Esophagus squamous epithelium (tissue), 5 donors: ENCODE measurements around the gene MDFIC2. TPM values are rescaled to one million over a fixed set of nuclear protein-coding genes. Genes with fewer than 3 reads are reported as not detected.
"Not testable (repeated sequence)": the region's sequence is repeated elsewhere in the genome, so short reads cannot be mapped to it uniquely, and the experiment has no call there.

Experiments used
- DNase-seq: peaks from one replicate; lab custom pipeline; 2025; lab: John Stamatoyannopoulos, UW
- H3K27ac ChIP-seq, 4 donors: fragments of 200-600 bp; sonication (generic); one replicate each; pipeline ENCODE4 v1.5.1; 2016 to 2019; ENCODE audit warnings: mild to moderate bottlenecking in 1 of 4
- H3K27me3 ChIP-seq, 4 donors: fragments of 200-600 bp; sonication (generic); 1 replicate in 3 of 4; 2 replicates in 1 of 4; pipeline versions ENCODE4 v1.5.1 to v1.6.0; 2017 to 2021; ENCODE audit warnings: antibody characterized with exemption in 1 of 4
- H3K36me3 ChIP-seq, 3 donors: fragments of 200-600 bp; sonication (generic); one replicate each; pipeline ENCODE4 v1.5.1; 2016 to 2019
- H3K4me1 ChIP-seq, 3 donors: fragments of 200-600 bp; sonication (generic); one replicate each; pipeline ENCODE4 v1.5.1; 2017 to 2019
- H3K4me3 ChIP-seq, 4 donors: fragments of 200-600 bp; sonication (generic); 1 replicate in 3 of 4; 2 replicates in 1 of 4; pipeline ENCODE4 v1.5.1; 2016 to 2019; ENCODE audit warnings: mild to moderate bottlenecking in 2 of 4, moderate library complexity in 1 of 4
- H3K9me3 ChIP-seq, 3 donors: fragments of 200-600 bp; sonication (generic); one replicate each; pipeline ENCODE4 v1.5.1; 2016 to 2019
- CTCF ChIP-seq, 6 experiments: fragments of 450-650 bp in 4 of 6; fragments of 200-600 bp in 2 of 6; sonication (generic) in 2 of 6; IDR thresholded peaks; one replicate each; pipeline ENCODE4 v1.5.1; 2016 to 2019; ENCODE audit warnings: antibody characterized with exemption in 6 of 6, mild to moderate bottlenecking in 4 of 6, moderate library complexity in 4 of 6
- POLR2A ChIP-seq, 4 donors: fragments of 450-650 bp; IDR thresholded peaks; one replicate each; pipeline ENCODE4 v1.6.1; 2017; ENCODE audit warnings: antibody characterized with exemption in 4 of 4, mild to moderate bottlenecking in 4 of 4, moderate library complexity in 3 of 4
- WGBS, 2 donors: methylation state at CpG; one replicate each; pipeline ENCODE4 v1.1.5; 2018; 5-methylcytosine and 5-hydroxymethylcytosine counted together
- intact Hi-C: fragments of 100-400 bp; cut with DNase I; formaldehyde crosslinking; loops from one replicate; pipeline ENCODE4 v1.15.0; 2022
- total RNA-seq, 4 donors: library from RNA; depleted of rRNA; stranded (reverse); fragments of >200 nt; gene quantifications; one replicate each; pipeline ENCODE4 v1.1.0, GENCODE V29; 2016
- donor health status: DM: yes; HTN: yes; CAD: no.

Gene MDFIC2
- total RNA-seq, 4 donors from 2014 or later, result not detected

GRCh38 chr3:70342149-70342548, 29.7 kb upstream of the MDFIC2 start:
- H3K9me3 ChIP-seq, result no peaks in the 10 kb centered on the region
- no peak overlapping the region for H3K27ac ChIP-seq
- 41 to 46% methylated on average over 1 of the region's 1 CpG for WGBS, 2 donors
- H3K4me1 ChIP-seq, result no peaks in the 10 kb centered on the region
- DNase-seq, result no peak
- no peaks in the 10 kb centered on the region for H3K36me3 ChIP-seq
- intact Hi-C loops, result no loop called here
- H3K4me3 ChIP-seq, result no peak overlapping the region
- TF ChIP-seq CTCF (IDR thresholded peaks at IDR 0.05) (no peak), POLR2A (IDR thresholded peaks at IDR 0.05) (no peak)
- no peaks in the 10 kb centered on the region for H3K27me3 ChIP-seq

GRCh38 chr3:70336885-70337284, 24.4 kb upstream of the MDFIC2 start:
- intact Hi-C loops, H3K27me3 ChIP-seq, DNase-seq, H3K27ac ChIP-seq, H3K4me1 ChIP-seq, H3K9me3 ChIP-seq, H3K36me3 ChIP-seq, H3K4me3 ChIP-seq: not testable (repeated sequence)
- WGBS, 2 donors, result 89 to 90% methylated on average over 1 of the region's 1 CpG

- TF ChIP-seq CTCF (IDR thresholded peaks at IDR 0.05), result no peak
- TF ChIP-seq POLR2A (IDR thresholded peaks at IDR 0.05), result no peak
- intact Hi-C loops, result no loop called here
- Histone ChIP-seq H3K27me3 (no peaks in the 10 kb centered on the region), H3K4me3 (no peak overlapping the region), H3K4me1 (no peaks in the 10 kb centered on the region), H3K27ac (no peak overlapping the region), H3K36me3 (no peaks in the 10 kb centered on the region), H3K9me3 (no peaks in the 10 kb centered on the region)
- 77 to 80% methylated on average over 3 of the region's 3 CpGs for WGBS, 2 donors
- DNase-seq, result no peak
Observed at GRCh38 chr3:70333080-70333479, 20.6 kb upstream of the MDFIC2 start.

- intact Hi-C loops, result no loop called here
- H3K9me3 ChIP-seq, result no peaks in the 10 kb centered on the region
- H3K4me3 ChIP-seq, result no peak overlapping the region
- H3K36me3 ChIP-seq, result no peaks in the 10 kb centered on the region
- WGBS, 2 donors, result 65 to 73% methylated on average over 1 of the region's 1 CpG
- DNase-seq, result no peak
- TF ChIP-seq CTCF (IDR thresholded peaks at IDR 0.05) (no peak), POLR2A (IDR thresholded peaks at IDR 0.05) (no peak)
- H3K27me3 ChIP-seq, result no peaks in the 10 kb centered on the region
- no peaks in the 10 kb centered on the region for H3K4me1 ChIP-seq
- no peak overlapping the region for H3K27ac ChIP-seq
Observed at GRCh38 chr3:70315021-70315420, 2.6 kb upstream of the MDFIC2 start.

- H3K4me1 ChIP-seq, result no peaks in the 10 kb centered on the region
- H3K4me3 ChIP-seq, result no peak overlapping the region
- H3K27me3 ChIP-seq, result no peaks in the 10 kb centered on the region
- 91 to 95% methylated on average over 1 of the region's 1 CpG for WGBS, 2 donors
- DNase-seq, result no peak
- TF ChIP-seq CTCF (IDR thresholded peaks at IDR 0.05) (no peak), POLR2A (IDR thresholded peaks at IDR 0.05) (no peak)
- intact Hi-C loops, result no loop called here
- no peak overlapping the region for H3K27ac ChIP-seq
- no peaks in the 10 kb centered on the region for H3K36me3 ChIP-seq
- no peaks in the 10 kb centered on the region for H3K9me3 ChIP-seq
Observed at GRCh38 chr3:70310809-70311208, 1.6 kb downstream of the MDFIC2 start.

- WGBS, 2 donors, result 64 to 65% methylated on average over 3 of the region's 3 CpGs
- no peaks in the 10 kb centered on the region for H3K36me3 ChIP-seq
- intact Hi-C loops, result no loop called here
Observed at GRCh38 chr3:70309591-70309990, 2.8 kb downstream of the MDFIC2 start.

More at GRCh38 chr3:70309591-70309990, 2.8 kb downstream of the MDFIC2 start:
- no peak overlapping the region for H3K4me3 ChIP-seq
- H3K9me3 ChIP-seq, result no peaks in the 10 kb centered on the region
- no peaks in the 10 kb centered on the region for H3K4me1 ChIP-seq
- TF ChIP-seq POLR2A (IDR thresholded peaks at IDR 0.05), result no peak
- TF ChIP-seq CTCF (IDR thresholded peaks at IDR 0.05), result no peak
- no peak for DNase-seq
- H3K27ac ChIP-seq, result no peak overlapping the region
- no peaks in the 10 kb centered on the region for H3K27me3 ChIP-seq
